Endodermal cell (in vitro differentiated cells): Measurements from ENCODE around the gene ATRN. TPM values are rescaled to one million over a fixed set of nuclear protein-coding genes. Genes with fewer than 3 reads are reported as not detected.

ENCODE experiments used
- DNase-seq: peaks from one replicate; pipeline ENCODE4 v3.0.0-alpha.2; 2017
- H3K27ac ChIP-seq: 2 replicates; pipeline ENCODE4 v1.5.1; 2013; ENCODE audit warnings: mild to moderate bottlenecking, low read depth, low read length, moderate library complexity
- H3K27me3 ChIP-seq: 2 replicates; pipeline ENCODE4 v1.6.1; 2013; ENCODE audit warnings: mild to moderate bottlenecking, low read length, moderate library complexity; ENCODE audit not compliant: insufficient read depth, control insufficient read depth, poor library complexity, severe bottlenecking
- H3K36me3 ChIP-seq: 2 replicates; pipeline ENCODE4 v1.7.0; 2013; ENCODE audit warnings: mild to moderate bottlenecking, low read length, moderate library complexity; ENCODE audit not compliant: control insufficient read depth, insufficient read depth
- H3K4me1 ChIP-seq: one replicate; pipeline ENCODE4 v1.7.0; 2013; ENCODE audit warnings: low read length; ENCODE audit not compliant: control insufficient read depth, insufficient read depth
- H3K4me3 ChIP-seq: 2 replicates; pipeline ENCODE4 v1.5.1; 2013; ENCODE audit warnings: mild to moderate bottlenecking, low read length, moderate library complexity
- H3K9ac ChIP-seq: 2 replicates; pipeline ENCODE4 v1.6.1; 2013; ENCODE audit warnings: mild to moderate bottlenecking, low read length, moderate library complexity; ENCODE audit not compliant: poor library complexity, severe bottlenecking; ENCODE audit errors: extremely low read depth
- H3K9me3 ChIP-seq: 2 replicates; pipeline ENCODE4 v1.6.1; 2013; ENCODE audit warnings: mild to moderate bottlenecking, low read length, moderate library complexity; ENCODE audit not compliant: control insufficient read depth
- H3K27ac Mint-ChIP-seq: 2 replicates; pipeline ENCODE4 v1.8.0; 2020; ENCODE audit warnings: mixed read lengths
- H3K27me3 Mint-ChIP-seq: 2 replicates; pipeline ENCODE4 v1.8.0; 2021; ENCODE audit warnings: mild to moderate bottlenecking, mixed read lengths; ENCODE audit not compliant: insufficient read depth
- H3K36me3 Mint-ChIP-seq: 2 replicates; pipeline ENCODE4 v1.8.0; 2020; ENCODE audit warnings: low read depth, mixed read lengths
- H3K4me1 Mint-ChIP-seq: 2 replicates; pipeline ENCODE4 v1.8.0; 2020; ENCODE audit warnings: mixed read lengths
- H3K4me3 Mint-ChIP-seq: 2 replicates; pipeline ENCODE4 v1.8.0; 2020; ENCODE audit warnings: mild to moderate bottlenecking, moderate library complexity, mixed read lengths
- H3K9me3 Mint-ChIP-seq: 2 replicates; pipeline ENCODE4 v1.8.0; 2020; ENCODE audit warnings: mild to moderate bottlenecking, mixed read lengths
- CTCF ChIP-seq: fragments of 200-600 bp; sonication (generic); conservative IDR thresholded peaks from 2 replicates; pipeline ENCODE4 v1.5.0; 2021; ENCODE audit warnings: antibody characterized with exemption, mild to moderate bottlenecking
- WGBS, 2 experiments: methylation state at CpG; one replicate each; pipeline versions ENCODE4 v1.1.5 to v1.1.7; 2013; ENCODE audit warnings: missing lambda C conversion rate in 2 of 2, mixed read lengths in 1 of 2; ENCODE audit not compliant: insufficient coverage in 1 of 2, insufficient read length in 1 of 2; 5-methylcytosine and 5-hydroxymethylcytosine counted together
- total RNA-seq, 2 donors: library from RNA; stranded (reverse); fragmentation: NEBNext Ultra II Directional in 1 of 2; extraction: Animal tissue kit (Norgen Biotek cat#: 25700) in 1 of 2; gene quantifications; 2 replicates in 1 of 2; 3 replicates in 1 of 2; pipeline ENCODE4 v1.2.1, GENCODE V29; 2021

Gene ATRN
- total RNA-seq, 2 donors from 2014 or later, result 27.4 to 31.2 TPM

GRCh38 chr20:3446779-3447178 lies 24.0 kb upstream of the ATRN start:
- WGBS, 2 experiments, result 83 to 93% methylated on average over 1 to 6 of the region's 8 CpGs

GRCh38 chr20:3447321-3447720 lies 23.5 kb upstream of the ATRN start:
- no peak for DNase-seq
- Histone ChIP-seq H3K4me3 (no peak overlapping the region), H3K27me3 (no peaks in the 10 kb centered on the region), H3K4me1 (no peaks in the 10 kb centered on the region), H3K9me3 (no peaks in the 10 kb centered on the region), H3K36me3 (no peaks in the 10 kb centered on the region), H3K9ac (no peak overlapping the region), H3K27ac (no peak overlapping the region)
- Mint-ChIP-seq H3K27me3 (peaks cover 2% of the 10 kb centered on the region), H3K27ac (no peak overlapping the region), H3K4me3 (no peak overlapping the region), H3K4me1 (peaks cover 6% of the 10 kb centered on the region), H3K9me3 (peaks cover under 1% of the 10 kb centered on the region), H3K36me3 (no peaks in the 10 kb centered on the region)
- TF ChIP-seq CTCF, result no peak
- WGBS, 2 experiments, result 94% methylated on average over 2 of the region's 2 CpGs; no CpG with 5 or more reads in 1 of the 2 experiments

More at GRCh38 chr20:3446779-3447178, 24.0 kb upstream of the ATRN start:
- Histone ChIP-seq H3K4me3 (no peak overlapping the region), H3K4me1 (no peaks in the 10 kb centered on the region), H3K36me3 (no peaks in the 10 kb centered on the region), H3K9me3 (no peaks in the 10 kb centered on the region), H3K9ac (no peak overlapping the region), H3K27ac (no peak overlapping the region), H3K27me3 (no peaks in the 10 kb centered on the region)
- Mint-ChIP-seq H3K4me1 (peaks cover under 1% of the 10 kb centered on the region), H3K27ac (no peak overlapping the region), H3K27me3 (peaks cover 2% of the 10 kb centered on the region), H3K36me3 (no peaks in the 10 kb centered on the region), H3K9me3 (peaks cover 6% of the 10 kb centered on the region), H3K4me3 (no peak overlapping the region)
- no peak for TF ChIP-seq CTCF
- DNase-seq, result no peak

- H3K36me3 Mint-ChIP-seq, result no peaks in the 10 kb centered on the region
- Histone ChIP-seq H3K4me1 (peaks cover 5% of the 10 kb centered on the region), H3K36me3 (no peaks in the 10 kb centered on the region), H3K4me3 (no peak overlapping the region), H3K9me3 (no peaks in the 10 kb centered on the region), H3K27ac (no peak overlapping the region), H3K9ac (no peak overlapping the region), H3K27me3 (no peaks in the 10 kb centered on the region)
- H3K27me3 Mint-ChIP-seq, result peaks cover 2% of the 10 kb centered on the region
- 80% methylated on average over 1 of the region's 1 CpG; no CpG with 5 or more reads in 1 of the 2 experiments for WGBS, 2 experiments
- peaks cover 20% of the 10 kb centered on the region for H3K4me1 Mint-ChIP-seq
- no peaks in the 10 kb centered on the region for H3K9me3 Mint-ChIP-seq
- TF ChIP-seq CTCF, result no peak
- no peak overlapping the region for H3K27ac Mint-ChIP-seq
- no peak for DNase-seq
- no peak overlapping the region for H3K4me3 Mint-ChIP-seq
Observed at GRCh38 chr20:3449319-3449718, 21.5 kb upstream of the ATRN start.
